ENCODE results near the gene NEK5.
"Not testable (repeated sequence)": the region's sequence is repeated elsewhere in the genome, so short reads cannot be mapped to it uniquely, and the experiment has no call there.

NEK5 gene

DNA sequence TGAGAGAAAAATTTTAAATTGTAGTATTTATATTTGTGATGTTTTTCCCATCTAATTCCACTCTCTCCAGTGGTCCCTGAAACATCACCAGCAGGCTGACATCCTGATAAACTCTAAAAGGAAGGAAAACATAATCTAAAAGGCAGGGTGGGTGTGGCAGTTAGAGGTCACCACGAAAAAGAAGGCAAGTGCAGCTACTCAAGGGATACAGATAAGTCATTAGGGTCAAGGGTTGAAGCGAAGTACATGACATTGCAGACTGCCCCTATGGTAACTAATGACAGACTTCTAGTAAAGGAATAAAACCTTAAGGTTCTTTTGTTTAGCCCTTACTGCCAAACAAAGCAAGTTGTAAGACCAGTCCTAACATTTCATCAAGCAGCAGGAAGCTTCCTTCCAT is 36.5 kb upstream of the NEK5 start:
- TF ChIP-seq, protein P1, sequence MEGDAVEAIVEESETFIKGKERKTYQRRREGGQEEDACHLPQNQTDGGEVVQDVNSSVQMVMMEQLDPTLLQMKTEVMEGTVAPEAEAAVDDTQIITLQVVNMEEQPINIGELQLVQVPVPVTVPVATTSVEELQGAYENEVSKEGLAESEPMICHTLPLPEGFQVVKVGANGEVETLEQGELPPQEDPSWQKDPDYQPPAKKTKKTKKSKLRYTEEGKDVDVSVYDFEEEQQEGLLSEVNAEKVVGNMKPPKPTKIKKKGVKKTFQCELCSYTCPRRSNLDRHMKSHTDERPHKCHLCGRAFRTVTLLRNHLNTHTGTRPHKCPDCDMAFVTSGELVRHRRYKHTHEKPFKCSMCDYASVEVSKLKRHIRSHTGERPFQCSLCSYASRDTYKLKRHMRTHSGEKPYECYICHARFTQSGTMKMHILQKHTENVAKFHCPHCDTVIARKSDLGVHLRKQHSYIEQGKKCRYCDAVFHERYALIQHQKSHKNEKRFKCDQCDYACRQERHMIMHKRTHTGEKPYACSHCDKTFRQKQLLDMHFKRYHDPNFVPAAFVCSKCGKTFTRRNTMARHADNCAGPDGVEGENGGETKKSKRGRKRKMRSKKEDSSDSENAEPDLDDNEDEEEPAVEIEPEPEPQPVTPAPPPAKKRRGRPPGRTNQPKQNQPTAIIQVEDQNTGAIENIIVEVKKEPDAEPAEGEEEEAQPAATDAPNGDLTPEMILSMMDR (IDR thresholded peaks at IDR 0.05; ENCODE audit: low read depth, low read length), result no peak
- DNase-seq, result no peak
- no peaks in the 10 kb centered on the region for H3K4me1 ChIP-seq

DNA sequence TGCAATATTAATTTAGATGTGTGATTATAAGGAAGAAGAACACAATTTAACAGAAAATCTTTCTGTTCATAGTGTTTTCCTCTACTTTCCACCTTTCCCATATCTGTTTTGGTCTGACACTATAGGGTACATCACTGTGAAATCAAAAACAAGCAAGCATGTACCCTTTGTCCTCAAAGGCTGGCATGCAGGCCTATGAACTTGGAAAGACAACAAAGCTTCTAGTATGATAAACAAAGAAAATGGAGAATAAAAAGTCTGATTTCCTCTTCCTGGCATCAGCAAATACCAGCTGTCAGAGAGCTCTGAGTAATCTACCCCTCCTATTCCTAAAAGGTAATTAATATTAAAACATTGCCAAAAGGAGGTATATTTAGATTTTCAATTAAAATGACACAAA is 36.1 kb upstream of the NEK5 start:
- no peak for DNase-seq
- no peaks in the 10 kb centered on the region for H3K4me1 ChIP-seq
- peaks cover 8% of the 10 kb centered on the region for H3K36me3 ChIP-seq
- peaks cover under 1% of the 10 kb centered on the region; the same call in 1 of the 2 replicates for H3K9me3 ChIP-seq
- TF ChIP-seq, protein P1 (IDR thresholded peaks at IDR 0.05; ENCODE audit: low read depth, low read length), result no peak
- H3K27me3 ChIP-seq, result no peaks in the 10 kb centered on the region
- no peak overlapping the region for H3K4me3 ChIP-seq (ENCODE audit: low read depth, low read length)

More for the DNA sequence above, 36.5 kb upstream of the NEK5 start:
- Histone ChIP-seq H3K27me3 (no peaks in the 10 kb centered on the region), H3K9me3 (no peaks in the 10 kb centered on the region), H3K36me3 (peaks cover 10% of the 10 kb centered on the region), H3K4me3 (ENCODE audit: low read depth, low read length) (no peak overlapping the region)

DNA sequence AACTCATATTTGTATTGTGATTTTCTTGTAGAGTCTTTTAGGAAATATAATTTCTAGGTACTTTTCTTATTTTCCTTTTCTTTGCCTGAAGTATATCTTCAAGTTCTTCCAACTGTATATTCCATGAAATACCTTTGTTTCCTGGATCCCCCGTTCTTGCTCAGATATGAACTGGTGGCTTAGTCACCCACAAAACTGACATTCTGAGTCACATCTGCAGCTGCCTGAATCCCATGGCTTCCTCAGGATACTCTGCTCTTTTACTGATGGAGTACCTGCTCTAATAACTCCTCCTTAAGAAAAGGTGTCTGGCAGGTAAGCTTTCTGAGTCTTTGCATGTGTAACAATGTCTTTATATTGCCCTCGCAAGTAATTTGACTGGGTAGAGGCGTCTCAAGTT is 35.0 kb upstream of the NEK5 start:
- not testable (repeated sequence) for H3K36me3 ChIP-seq; H3K27me3 ChIP-seq; H3K4me3 ChIP-seq (ENCODE audit: low read depth, low read length); DNase-seq; H3K4me1 ChIP-seq; H3K9me3 ChIP-seq

DNA sequence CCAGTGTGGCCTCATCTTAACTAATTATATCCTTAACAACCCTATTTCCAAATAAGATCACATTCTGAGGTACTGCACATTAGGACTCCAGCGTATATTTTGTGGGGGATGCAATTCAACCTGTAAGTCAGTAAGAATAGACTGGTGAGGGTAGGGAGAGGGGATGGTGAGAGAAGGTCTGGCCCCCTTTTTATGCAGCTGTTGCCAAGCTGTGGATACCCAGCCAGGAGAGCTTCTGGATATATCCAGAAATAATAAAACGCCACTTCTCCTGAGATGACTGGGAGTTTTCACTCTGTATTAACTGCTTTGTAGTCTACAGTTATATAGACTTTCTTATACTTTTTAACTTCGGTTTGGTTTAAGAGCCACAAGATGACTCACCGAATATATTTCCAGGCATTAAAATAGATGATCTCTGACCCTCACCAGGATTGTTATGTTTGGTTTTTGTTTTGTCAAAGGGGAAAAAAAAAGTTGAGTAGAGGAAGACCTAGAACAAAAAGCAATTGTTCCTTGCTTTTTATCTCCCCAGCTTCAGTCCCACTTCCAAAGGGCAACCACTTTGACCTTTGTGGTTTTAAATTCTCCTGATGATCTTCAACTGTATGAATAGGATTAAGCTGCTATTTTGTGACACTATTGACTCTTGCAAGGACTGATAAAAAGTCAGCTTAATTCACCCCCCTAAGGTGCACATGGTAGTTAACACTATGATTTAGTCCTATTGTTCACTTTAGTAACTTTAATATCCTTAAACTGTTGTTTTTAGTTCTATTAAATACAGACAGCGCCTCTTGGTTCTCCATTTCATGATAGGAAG is 33.6 kb upstream of the NEK5 start:
- no peaks in the 10 kb centered on the region; the same call in 1 of the 2 replicates for H3K4me1 ChIP-seq

DNA sequence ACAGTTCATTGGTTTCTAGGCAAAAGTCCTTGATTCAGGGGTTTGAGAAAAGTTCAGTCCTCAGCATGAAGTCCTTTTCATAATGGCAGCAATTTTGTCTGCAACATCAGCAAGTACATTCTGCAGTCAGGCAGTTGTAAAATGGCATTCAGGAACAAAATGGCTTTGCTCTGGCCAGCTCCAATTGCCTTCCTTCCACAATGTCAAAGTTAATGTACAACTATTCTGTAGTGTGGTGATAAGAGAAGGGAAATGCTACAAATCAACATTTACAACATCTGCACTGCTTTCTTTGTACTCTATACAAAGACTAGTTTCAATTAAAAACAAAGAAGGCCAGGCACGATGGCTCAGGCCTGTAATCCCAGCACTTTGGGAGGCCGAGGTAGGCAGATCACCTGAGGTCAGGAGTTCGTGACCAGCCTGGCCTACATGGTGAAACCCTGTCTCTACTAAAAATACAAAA is 32.3 kb upstream of the NEK5 start:
- Histone ChIP-seq H3K4me3 (ENCODE audit: low read depth, low read length) (no peak overlapping the region), H3K4me1 (no peaks in the 10 kb centered on the region; the same call in 1 of the 2 replicates), H3K27me3 (no peaks in the 10 kb centered on the region), H3K9me3 (peaks cover 4% of the 10 kb centered on the region), H3K36me3 (no peaks in the 10 kb centered on the region)
- DNase-seq, result no peak
- TF ChIP-seq, protein P1 (IDR thresholded peaks at IDR 0.05; ENCODE audit: low read depth, low read length), result no peak

More for the DNA sequence above, 33.6 kb upstream of the NEK5 start:
- TF ChIP-seq, protein P1 (IDR thresholded peaks at IDR 0.05; ENCODE audit: low read depth, low read length), result no peak
- no peaks in the 10 kb centered on the region for H3K27me3 ChIP-seq
- H3K9me3 ChIP-seq, result peaks cover 4% of the 10 kb centered on the region
- no peaks in the 10 kb centered on the region; the same call in 1 of the 2 replicates for H3K36me3 ChIP-seq
- DNase-seq, result no peak
- H3K4me3 ChIP-seq (ENCODE audit: low read depth, low read length), result no peak overlapping the region

DNA sequence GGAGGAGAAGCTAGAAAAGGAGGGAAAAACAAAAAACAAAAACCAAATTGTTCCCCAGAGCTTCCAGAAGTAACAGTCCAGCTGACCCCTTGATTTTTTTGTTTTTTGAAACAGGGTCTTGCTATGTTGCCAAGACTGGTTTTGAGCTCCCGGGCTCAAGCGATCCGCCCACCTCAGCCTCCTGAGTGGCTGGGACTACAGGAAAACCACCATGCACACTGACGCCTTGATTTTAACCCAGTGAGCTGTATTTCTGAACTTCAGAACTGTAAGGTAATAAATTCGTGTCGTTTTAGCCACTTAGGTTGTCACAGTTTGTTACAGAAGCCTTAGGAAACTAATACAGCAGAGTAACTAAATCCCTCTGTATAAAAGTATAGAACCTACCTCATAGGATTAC is 31.6 kb upstream of the NEK5 start:
- DNase-seq, result no peak
- Histone ChIP-seq H3K27me3 (no peaks in the 10 kb centered on the region), H3K4me1 (no peaks in the 10 kb centered on the region; the same call in 1 of the 2 replicates), H3K9me3 (peaks cover 4% of the 10 kb centered on the region), H3K36me3 (no peaks in the 10 kb centered on the region), H3K4me3 (ENCODE audit: low read depth, low read length) (no peak overlapping the region)
- TF ChIP-seq, protein P1 (IDR thresholded peaks at IDR 0.05; ENCODE audit: low read depth, low read length), result no peak

Data from BE2C (cell line).